GM19468 (cell line): ENCODE data around the gene FRMD1.

Source experiments
- ATAC-seq: cut with Tn5 transposase; IDR thresholded peaks from one replicate; pipeline ENCODE4 v1.9.1; 2021; ENCODE audit warnings: mild to moderate bottlenecking, moderate library complexity, moderate number of reproducible peaks; ENCODE audit not compliant: unreplicated experiment; ENCODE audit errors: extremely low read depth

FRMD1 gene

DNA sequence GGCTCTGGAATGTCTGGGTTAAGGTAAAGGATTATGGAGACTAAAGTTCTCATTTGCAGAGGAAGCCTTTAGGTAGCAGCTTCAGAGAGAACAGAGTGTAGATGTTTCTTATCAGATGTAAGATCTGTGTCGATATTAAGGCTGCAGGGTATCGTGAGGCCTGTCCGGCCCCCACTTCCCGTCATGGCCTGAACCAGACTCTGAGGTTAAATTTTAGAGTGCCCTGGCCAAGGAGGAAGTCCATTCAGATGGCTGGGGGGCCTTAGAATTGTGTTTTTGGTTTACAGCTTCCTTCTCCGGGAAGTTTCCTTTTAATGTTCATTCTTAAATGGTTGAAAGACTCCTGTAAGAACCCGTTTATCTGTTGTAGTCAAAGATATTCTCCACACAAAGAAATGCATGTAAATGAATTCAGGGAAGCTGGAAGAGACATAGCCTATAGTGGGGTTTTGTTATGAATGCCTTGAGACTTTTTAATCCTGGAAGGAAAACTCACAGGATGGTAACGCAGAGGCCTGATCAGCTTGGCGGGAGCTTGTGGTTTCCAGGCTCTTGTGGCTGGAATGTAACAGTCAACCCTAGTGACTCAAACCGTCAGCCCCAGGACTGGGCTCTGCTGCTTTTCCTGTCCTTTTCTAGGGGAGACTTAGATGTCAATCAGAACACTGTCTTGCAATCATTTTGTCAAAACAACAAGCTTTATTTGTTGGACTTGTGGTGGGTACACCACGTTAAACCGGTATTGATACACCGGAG, 46.8 kb downstream of the FRMD1 start:
- no peak for ATAC-seq

DNA sequence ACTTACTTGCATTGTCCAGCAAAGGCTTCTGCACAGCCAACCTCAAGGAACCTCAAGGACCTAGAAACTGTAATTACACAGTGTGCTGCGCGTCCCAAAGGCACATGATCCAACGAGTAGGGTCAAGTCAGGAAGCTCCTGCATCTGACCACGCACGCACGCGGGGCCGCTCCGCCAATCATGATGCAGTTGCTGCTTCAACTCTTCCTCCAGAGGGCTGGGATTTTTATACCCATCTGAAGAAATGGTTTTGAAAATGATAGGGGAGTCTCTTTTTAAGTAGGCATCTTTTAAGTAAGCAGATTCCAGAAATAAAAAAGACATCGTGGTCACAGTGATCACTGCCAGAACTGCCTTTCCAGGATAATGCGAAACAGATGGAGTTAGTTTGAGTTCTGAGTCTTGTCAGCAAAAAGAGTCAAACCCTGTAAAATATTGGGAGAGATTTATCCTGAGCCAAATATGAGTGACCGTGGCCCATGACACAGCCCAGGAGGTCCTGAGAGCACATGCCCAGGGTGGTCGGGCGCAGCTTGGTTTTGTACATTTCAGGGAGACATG, 47.5 kb downstream of the FRMD1 start:
- ATAC-seq, result no peak

DNA sequence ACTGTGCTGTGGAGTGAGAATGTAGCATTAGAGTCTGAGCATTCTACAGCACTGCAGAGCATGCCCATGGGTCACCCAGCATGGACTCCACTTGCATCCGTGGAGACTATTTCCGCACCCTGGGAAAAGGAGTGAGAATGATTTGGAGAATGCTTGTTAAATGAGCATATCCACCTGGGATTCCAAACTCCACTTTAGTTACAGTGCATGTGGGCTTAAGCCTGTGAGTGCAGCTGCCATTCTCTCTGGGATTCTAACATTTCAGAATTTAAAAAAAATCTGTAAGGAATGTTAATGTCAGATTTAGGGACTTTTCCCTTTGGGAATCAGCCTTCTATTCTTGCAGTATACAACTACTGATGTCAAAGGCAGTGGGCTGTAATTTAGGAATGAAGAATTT, 48.1 kb downstream of the FRMD1 start:
- no peak for ATAC-seq

DNA sequence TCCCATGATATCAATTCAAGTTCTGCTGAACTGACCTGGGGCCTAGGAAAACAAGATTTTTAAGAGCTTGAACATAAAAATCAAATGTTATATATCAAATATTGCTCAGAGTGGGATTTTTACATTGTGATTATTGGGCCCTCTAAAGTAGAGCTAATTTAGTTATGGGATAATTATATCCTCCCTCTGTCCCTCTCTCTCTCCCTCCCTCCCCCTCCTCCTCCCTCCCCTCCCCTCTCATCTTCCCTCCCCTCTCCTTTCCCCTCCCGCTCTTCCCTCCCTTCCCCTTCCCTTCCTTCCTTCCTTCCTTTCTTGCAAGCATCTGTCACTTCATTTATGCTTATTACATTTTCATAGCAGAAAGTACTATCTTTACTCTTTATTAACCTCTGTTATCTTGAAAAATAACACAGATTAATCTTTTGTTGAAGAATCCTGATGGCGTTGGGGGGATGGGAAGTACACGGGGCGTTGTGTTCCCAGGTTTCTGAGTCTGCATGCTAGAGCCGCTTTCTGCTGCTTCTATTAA, 48.7 kb downstream of the FRMD1 start:
- ATAC-seq, result no peak

DNA sequence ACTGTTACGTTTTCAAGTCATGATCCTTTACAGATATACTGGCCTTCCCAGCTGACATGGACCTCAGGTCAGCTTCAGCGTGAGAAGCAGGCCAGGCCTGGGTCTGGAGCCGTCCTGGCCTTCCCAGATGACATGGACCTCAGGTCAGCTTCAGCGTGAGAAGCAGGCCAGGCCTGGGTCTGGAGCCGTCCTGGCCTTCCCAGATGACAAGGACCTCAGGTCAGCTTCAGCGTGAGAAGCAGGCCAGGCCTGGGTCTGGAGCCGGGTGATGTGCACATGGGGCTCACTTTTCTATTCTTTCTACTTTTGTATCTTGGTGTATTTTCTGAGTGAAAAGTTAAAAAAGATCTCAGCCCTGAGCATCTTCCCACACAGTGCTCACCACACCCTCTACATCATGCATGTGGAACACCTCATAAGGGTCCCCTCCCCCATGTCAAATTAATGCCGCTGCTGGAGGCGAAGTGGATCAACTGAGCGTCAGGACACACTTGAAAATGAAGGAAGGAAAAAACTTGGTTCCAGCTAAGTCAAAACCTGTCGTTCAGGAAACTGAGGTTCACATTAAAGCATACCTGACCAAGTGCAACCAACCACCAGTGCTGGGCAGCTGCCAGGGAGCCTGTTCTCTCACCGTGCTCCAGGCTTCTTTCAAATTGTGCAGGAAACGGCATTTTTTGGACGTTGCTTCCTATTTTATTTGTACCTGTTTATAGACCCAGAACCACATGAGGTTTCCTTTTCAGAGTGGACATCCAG, 49.4 kb downstream of the FRMD1 start:
- no peak for ATAC-seq

DNA sequence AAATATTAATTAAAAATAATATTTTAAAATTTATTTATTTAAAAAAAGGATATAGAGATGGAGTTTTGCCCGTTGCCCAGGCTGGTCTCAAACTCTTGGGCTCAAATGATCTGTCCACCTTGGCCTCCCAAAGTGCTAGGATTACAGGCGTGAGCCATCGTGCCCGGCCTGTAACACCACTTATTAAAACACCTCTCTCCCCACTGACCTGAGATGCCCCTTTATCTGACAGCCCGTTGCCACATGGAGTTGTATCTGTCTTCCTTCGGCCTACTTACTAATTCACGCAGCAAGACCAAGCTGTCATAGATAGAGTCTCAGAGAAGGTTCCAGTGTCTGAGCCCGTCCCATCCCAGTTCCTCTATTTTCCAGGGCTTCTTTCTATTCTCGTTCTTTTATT, 50.8 kb downstream of the FRMD1 start:
- no peak for ATAC-seq

DNA sequence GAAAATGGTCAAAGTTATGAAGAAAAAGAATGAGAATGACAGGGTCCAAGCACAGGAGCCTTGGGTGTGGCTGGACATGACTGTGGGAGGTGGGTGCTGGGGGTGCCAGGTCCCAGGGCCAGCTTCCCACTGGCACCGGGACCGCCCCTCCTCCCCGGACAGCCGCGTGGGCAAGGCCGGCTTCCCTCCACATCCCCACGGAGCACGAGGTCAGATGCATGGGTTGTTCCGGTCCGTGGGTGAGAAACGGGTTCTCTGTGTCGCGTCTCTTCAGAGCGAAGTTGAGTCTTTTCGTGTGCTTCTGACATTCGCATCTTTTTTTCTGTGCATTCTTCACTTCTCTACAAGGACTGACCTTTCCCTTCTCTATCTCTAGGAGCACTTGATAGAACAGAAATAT, 51.5 kb downstream of the FRMD1 start:
- ATAC-seq, result no peak

DNA sequence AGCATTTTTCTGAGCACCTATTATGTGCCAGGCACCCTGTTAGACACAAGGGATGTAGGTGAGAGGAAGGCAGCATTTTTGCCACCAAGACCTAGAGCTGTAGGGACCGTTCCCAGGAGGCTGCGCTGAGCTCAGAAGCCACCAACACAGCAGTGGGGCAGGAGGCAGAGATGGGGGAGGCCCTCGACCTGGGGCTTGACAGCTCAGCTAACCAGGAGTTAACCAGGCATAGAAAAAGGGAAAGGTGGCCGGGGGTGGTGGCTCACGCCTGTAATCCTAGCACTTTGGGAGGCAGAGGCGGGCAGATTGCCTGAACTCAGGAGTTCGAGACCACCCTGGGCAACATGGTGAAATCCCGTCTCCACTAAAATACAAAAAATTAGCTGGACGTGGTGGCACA, 52.1 kb downstream of the FRMD1 start:
- no peak for ATAC-seq

DNA sequence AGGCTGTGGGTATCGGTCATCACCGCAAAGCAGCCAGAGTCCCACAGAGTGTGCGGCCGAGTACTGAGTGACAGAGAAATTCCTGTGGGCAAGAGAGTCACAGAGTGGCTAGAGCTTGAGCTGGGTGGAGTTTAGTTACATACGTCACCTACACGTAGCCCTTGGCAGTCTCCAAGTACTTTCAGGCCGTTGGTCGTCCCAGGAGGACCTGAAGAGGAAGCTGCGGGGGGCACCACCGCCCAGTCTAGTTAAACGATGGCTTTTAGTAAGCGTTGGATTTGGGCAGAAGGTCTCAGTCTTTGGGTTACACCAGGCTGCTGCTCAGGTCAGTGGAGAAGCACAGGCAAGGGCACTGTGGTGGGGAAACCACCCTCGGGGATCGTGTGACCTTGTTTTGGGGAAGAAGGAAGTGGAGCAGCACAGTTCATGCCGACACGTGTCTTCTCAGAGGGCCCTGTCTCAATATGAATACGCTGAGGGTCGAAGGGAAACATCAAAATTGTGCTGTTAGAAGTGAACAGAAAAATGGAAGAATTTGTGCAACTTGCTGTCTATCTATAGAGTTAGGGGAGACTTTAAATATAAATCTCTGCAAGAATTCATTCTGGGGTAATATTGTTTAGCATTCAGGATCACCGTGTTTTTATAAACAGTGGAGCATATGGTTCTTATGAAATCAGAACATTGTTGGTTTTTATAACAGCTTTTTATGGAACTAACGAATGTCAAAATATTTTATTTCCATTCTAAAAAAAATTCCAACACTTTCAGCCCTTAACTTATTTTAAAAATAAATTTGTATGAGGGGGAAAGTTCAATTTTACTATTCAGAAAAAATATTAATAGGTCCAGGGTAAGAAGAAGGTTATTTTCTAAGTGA, 52.9 kb downstream of the FRMD1 start:
- no peak for ATAC-seq

DNA sequence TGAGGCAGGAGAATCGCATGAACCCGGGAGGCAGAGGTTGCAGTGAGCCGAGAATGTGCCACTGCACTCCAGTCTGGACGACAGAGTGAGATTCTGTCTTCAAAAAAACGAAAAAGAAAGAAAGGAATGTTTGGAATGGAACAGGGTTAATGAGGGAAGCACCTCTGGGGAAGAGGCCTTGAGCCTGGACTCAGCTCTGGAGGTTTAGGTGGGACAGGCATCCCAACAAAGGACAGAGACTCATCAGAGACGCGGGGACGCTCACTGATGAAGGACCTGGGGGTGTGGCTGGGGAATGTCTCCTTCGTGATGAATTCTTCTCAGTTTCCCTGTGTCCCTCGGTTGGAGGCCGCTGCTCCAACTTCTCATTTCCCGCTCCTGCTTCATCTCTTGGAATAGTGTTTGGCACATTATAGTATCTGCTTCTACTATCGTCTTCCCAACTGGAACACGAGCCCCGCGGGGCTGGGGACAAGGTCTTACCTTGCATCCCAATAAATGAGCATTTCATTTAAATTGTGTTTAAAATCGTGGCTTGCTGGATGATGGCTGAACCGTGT, 54.0 kb downstream of the FRMD1 start:
- no peak for ATAC-seq

DNA sequence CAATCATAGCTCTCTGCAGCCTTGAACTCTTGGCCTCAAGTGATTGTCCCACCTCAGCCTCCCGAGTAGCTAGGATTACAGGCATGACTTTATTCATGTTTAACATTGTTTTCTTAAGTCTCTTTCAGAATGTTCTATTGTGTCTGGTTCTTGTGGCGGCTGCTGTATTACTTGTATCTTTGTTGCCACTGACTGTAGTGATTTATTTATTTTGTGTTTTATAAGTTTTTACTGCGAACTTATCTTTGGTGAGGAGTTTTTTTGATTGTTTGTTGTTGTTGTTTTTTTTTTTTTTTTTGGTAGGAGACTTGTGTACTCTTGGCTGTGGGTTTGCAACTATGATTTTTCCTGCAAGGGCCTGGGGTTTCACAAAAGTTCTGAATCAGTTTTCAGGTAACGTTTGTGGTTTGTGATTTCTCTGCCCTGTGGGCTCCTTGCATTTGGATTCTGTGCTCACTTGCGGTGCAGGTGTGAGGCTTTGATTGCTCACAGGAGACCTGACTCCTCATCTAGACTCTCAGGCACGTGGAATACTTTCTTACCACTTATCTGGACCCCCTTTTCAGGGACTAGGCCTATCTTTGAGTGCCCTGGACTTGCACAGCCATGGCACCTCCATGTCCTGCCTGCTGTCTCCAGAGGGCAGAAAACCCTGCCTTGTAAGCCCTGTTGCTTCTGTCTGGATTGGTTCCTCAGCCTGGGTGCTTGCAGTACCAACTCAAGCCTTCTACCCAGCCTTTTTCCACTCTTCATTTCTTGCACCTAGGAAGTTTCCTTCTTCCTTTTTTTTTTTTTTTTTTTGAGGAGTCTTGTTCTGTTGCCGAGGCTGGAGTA, 56.3 kb downstream of the FRMD1 start:
- ATAC-seq, result no peak

DNA sequence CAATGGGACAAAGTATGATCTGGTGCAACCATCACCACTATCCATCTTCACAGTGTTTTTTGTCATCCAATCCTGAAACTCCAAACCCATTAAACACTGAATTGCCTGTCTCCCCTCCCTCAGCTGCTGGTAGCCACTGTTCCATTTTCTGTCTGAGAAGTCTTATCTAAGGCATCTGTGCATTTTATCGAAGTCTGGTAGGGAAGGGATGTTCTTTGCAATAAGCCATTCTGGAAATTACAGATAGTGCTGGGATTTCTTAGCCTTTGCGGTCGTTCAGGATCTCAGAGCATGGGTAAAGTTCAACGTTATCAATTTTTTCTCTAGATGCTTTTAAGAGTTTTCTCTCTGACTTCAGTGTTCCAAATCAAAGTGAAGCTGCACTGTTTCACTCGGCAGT, 57.4 kb downstream of the FRMD1 start:
- no peak for ATAC-seq

DNA sequence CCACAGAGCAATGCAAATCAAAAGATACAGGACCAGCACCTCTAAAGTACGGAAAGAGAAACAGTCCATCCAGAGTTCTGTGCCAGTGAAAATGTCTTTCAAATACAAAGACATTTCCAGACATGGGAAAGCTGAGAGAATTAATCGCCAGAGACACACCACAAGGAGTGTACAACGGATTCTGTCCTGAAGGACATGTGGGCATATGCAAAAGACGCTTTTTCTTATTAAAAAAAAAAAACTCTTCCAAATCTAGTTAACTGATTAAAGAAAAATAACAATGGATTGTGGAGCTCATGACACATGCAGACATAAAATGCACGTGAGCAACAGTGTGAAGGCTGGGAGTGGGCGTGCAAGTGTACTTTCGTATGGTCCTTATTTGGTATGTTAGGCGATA, 58.8 kb downstream of the FRMD1 start:
- no peak for ATAC-seq

DNA sequence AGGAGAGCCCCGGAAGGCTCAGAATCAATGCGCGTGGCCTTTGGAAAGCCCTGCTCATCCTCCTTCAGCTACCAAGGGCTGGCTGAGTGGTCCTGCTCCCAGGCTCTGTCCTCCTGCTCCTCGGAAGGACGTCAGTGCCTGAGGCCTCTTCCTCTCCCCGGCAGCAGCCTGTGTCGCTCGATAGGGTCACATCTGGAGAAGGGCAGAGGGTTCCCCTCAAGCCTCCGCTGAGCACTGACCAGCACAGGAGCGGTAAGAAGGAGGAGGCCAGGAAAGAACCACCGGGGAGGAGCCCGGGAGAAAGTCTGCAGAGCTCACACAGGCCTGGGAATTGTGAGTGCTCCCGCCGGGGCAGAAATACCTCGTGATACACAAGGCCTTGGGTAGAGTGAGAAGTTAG, 60.3 kb downstream of the FRMD1 start:
- no peak for ATAC-seq

DNA sequence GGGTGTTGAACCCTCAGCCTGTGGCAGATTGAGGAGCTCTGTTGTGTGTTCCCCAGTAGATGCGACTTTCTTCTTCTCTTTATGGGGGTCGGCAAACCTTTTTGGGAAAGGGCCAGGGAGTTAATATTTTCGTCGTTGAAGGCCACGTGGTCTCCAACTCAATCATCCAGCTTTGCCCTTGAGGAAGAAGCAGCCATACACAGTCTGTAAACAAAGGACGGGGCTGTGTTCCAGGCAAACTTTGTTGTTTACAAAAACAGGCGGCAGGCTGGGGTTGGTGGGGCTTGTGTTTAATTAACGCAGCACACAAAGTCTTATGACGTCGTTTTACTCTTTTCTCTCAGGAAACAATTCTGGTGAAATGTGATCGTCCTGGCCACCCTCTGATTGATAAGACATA, 61.4 kb downstream of the FRMD1 start:
- no peak for ATAC-seq

DNA sequence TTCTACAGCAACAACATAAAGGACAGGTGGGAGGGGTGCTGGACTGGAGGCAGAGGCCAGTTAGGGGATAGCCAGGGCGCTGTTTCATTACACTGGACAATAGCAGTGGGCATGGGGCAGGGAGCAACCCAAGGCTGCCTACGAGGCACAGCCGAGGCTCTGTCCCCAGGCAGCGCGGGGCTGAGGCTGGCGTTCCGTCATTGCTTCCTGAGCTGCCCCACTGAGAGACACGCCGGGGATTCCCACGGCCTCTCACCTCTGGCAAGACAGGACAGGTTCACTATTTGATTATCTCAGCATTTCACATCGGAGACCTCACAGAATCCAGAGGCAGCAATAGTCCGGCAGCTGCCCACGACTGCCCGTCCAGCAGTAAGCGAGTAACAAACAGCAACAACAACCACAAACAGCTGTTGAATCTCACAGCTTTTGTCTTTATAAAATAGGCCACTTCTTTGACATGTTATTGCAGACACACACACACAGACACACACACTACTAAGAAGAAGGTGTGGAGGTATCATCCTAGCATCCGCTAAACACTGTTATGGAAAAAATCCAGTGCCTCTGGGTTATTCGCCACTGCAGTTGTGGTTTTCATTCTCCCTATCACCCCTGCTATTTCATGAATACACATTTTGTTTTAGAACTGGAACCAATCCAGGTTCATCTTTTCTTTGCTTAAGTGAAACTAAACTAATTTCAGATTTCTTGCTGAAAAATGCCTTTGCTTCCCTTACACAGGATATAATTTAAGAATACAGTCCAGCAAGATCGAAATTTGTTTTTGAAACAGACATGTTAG, 62.1 kb downstream of the FRMD1 start:
- no peak for ATAC-seq

DNA sequence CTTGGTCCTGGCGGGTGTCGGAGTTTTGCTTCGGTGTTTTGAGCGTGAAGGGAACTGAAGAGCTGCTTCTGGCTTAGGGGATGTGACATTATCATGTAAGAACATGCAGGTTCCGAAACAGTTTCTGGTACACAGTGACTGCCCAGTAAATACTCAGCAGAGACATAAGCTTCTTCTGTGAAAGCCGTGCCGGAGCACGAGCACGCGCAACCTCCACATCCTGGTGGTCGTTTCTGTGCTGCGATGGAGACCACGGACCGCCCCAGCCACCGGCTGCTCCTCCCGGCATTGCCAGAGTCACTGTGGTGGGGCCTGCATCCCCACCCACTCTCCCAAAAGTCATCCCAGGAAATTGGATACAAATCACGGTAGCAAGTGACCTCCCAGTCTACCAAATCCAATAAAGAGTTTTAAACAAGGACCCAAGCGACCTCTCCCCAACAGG, 62.8 kb downstream of the FRMD1 start:
- no peak for ATAC-seq

DNA sequence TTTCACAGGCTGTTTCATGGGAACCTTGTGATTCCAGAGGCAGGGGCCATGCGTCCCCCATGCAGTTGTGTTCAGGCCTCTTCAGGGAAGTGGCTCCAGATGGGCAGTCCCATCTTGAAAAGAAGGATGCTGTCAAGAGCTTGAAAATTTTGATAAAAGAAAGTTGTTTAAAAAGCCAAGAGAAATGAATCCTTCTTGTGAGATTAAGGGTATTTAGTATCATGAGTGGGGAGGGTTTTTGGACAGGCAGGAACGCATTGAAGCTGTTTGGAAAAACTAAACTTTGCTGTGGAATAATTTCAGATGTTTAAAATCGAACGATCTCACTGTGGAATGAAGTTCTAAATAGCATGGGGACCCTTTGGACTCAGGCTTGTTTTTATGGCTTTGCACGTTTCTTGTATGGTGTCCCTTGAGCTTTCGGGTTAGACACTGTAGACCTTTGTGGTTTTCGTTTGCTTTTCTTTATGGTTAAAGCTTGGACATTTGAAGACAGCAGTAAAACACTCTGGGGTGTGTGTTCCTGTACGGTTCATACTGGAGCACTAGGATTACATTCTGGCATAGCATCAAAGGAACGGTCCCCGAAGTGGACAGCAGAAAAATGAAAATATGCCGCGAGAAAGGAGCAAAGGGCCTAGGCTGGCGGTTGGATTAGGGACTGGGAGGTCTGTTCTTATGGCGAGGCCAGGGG, 63.4 kb downstream of the FRMD1 start:
- ATAC-seq, result no peak
